Kidney tubule cell (primary cell): ENCODE results near the gene FGD6.
"Not testable (repeated sequence)": the region's sequence is repeated elsewhere in the genome, so short reads cannot be mapped to it uniquely, and the experiment has no call there.

Experiments
- DNase-seq: peaks from one replicate; pipeline ENCODE4 v3.0.0-alpha.2; 2018; ENCODE audit warnings: low spot score

FGD6 gene

DNA sequence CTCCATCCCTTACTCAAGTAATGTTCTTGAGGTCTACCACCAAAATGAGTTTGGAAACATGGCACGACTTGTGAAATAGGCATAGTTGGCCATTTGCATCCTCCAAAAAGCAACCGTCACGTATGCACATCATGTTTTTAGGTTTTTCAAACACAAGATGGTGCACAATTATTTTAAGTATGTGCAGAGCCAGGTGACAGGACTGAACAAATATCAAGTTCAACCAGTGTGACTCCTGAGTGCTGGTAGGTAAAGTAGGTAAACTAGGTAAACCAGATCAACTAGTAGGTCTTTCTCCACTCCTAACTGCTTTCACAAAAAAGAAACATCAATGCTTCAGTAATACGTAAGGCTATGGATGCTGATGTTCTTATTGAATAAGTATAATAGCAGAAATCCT is 39.1 kb downstream of the FGD6 start:
- DNase-seq = no peak

GRCh38 chr12:95177201-95177768 is 40.0 kb downstream of the FGD6 start:
- no peak for DNase-seq

GRCh38 chr12:95173392-95174251 is 43.6 kb downstream of the FGD6 start:
- DNase-seq = peak; percentile 93

GRCh38 chr12:95169368-95169767 is 47.9 kb downstream of the FGD6 start:
- DNase-seq = peak; percentile 95

DNA sequence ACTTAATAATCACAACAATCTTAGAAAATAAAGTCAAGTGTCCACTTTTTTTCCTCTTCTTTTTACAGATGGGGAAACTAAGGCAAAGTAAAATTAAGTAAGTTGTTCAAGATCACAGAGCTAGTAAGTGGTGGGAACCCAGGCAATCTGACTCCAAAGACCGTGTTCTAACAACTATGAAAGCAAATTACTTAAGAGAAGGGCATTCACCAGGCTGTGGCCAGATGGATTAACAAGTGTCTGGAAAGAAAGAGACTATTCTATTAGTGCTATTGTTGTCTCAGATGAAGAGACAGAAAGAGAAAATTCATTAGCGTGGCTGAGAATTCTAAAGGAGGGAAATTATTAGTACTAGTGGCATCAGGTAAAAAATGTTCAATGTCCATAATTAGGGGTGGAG is 48.5 kb downstream of the FGD6 start:
- DNase-seq = no peak

DNA sequence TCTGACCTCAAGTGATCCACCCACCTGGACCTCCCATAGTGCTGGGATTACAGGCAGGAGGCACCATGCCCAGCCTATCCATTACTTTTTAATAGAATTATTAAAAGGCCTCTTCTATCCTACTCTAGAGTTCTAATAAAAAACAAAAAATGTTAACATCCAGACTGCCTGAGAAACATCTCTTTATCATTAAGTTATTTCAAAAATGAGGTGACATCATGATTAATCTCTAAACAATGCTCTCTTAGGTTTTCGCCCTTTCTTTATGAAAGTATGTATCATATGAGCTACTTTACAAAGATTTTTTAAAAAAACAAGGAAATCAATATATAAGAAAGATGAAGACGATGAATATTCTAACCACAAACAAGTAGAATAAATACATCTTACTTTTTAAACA is 52.6 kb downstream of the FGD6 start:
- DNase-seq = peak; percentile 25

DNA sequence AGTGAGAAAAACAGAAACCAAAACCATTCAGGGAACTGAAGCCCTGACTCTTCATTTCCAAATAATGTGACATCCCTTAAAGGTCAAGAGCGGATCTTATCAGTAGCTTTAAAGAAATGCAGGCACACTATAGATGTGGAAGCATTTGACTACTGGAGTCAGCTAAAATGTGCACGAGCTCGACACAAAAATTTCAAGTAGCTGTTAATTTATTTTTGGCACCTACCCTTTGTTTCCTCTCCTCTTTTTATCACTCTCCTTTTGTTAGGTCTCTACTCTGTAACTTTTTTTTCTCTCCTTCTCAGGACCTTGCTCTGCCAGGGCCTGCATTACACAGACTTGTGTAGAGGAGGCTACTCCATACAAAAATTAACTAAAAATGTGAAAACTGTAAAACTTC is 58.3 kb downstream of the FGD6 start:
- no peak for DNase-seq

DNA sequence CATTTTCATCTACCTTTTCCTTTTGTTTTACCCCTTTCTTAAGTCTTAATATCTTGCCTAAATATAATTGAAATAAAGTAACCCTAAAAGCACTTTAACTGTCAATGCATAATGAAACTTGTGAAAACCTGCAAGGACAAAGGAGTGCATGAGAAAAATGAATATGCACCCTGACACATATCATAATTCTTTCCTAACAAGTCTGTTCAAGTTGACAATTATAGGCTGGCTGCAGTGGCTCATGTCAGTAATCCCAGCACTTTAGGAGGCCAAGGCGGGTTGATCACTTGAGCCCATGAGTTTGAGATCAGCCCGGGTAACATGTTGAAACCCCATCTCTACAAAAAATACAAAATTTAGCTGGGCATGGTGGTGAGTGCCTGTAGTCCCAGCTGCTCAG is 65.4 kb downstream of the FGD6 start:
- no peak for DNase-seq

- no peak for DNase-seq
Measured at GRCh38 chr12:95151406-95151805, 65.9 kb downstream of the FGD6 start.

- DNase-seq = no peak
Measured at GRCh38 chr12:95150501-95150900, 66.8 kb downstream of the FGD6 start.

DNA sequence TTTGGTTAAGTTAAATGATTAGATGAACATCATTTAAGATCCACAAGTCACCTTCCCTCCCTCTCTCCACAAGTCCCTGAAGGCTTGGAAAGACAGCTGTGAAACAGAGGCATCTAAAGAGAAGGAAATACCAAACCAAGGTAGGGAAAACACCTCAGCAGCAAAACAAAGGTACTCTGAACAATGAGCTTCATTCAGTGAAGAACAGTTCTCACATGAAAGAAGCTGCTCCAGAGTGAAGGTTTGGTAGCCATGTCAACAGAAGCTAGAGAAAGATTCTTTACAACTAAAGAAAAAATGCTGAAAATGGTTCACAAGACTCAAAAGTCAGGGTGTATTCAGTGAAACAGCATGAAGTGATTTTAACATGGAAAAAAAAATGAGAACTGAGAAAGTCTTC is 69.4 kb downstream of the FGD6 start:
- peak; percentile 26 for DNase-seq

DNA sequence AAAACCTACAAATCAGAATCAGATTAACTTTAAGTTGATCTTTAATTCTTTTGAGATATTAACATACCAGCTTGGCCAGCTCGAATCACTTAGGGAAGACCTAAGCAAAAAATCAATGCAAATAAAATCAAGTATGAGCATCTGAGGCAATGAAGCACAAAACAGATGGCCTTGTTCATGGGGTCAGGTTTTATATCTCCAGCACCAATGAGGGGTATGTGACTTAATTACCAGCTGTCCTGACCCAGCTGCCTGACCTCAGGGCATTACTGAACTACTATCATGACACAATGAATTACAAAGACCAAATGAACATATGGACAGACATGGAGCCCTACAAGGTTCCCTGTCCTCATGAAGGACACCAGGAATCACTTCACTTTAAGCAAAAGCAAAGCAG is 70.5 kb downstream of the FGD6 start:
- no peak for DNase-seq

DNA sequence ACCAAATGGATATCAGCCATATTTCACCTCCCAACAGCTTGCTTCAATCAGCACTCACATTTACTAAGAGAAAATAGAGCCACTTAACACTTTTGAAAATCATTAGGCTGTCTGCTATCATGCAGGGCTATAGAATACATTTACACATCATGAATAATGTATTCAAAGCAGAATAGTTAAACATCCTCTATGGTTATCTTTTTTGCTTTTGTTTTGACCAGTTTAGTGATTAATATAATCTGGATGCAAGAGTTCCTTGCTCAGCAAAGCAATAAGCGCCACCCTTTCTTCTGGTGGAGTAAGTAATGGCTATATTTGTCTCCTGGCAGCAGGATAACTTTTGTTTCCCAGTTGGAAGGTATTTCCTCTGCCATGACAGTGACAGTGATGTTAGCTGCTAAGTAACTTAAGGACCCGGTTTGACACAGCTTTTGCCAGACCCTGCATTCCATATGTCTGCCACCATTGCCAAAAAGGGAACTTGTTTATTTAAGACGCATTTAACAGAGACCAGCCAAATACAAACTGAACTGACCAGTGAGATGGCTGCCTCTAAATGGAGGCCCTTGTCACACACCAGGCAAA is 73.6 kb downstream of the FGD6 start:
- DNase-seq = no peak

GRCh38 chr12:95142431-95143151 is 74.7 kb downstream of the FGD6 start:
- DNase-seq = no peak

DNA sequence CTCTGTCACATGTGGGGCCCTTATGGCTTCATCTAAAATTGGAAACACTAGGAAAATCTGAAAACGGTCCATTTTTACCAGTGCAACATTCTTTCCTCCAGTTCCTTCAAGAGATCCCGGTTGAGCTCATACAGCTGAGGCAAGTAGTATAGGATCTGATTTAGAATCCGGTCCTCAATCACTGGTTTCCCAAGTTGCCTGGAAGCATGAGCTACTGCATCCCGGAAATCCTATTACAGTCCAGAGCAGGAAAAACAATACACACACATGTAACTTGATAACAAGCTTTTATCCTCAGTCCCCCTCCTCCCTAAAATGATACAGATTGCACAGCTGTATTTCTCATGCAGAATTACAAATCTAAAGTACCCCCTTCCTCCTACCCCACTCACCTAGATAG is 76.0 kb downstream of the FGD6 start:
- DNase-seq = no peak

- not testable (repeated sequence) for DNase-seq
Measured at GRCh38 chr12:95138031-95138430, 79.2 kb downstream of the FGD6 start.

- peak; percentile 36 for DNase-seq
Measured at GRCh38 chr12:95136598-95136997, 80.7 kb downstream of the FGD6 start.

GRCh38 chr12:95134085-95134484 is 83.2 kb downstream of the FGD6 start:
- no peak for DNase-seq

DNA sequence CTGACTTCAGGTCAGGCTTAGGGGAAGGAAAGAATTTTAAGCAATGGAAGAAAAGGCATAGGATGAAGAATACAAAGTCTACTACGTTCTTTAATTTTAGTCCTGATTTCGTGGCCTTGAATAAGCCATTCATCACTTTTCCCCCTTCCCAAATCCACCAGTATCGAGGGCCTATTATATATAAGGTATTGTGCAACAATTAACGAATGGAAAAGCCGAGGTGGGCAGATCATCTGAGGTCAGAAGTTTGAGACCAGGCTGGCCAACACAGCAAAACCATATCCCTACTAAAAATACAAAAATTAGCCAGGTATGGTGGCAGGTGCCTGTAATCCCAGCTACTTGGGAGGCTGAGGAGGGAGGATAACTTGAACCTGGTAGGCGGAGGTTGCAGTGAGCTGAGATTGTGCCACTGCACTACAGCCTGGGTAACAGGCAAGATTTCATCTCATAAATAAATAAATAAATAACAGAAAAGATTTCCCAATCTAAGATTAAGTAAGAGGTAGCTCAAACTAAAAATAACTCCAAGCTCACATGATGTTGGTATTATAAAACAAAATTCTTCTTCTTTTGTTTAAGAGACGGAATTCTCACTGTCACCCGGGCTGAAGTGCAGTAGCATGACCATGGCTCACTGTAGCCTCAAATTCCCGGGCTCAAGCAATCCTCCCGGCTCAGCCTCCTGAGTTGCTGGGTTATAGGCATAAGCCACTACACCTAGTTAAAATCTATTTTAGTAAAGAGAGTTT is 85.5 kb downstream of the FGD6 start:
- no peak for DNase-seq

DNA sequence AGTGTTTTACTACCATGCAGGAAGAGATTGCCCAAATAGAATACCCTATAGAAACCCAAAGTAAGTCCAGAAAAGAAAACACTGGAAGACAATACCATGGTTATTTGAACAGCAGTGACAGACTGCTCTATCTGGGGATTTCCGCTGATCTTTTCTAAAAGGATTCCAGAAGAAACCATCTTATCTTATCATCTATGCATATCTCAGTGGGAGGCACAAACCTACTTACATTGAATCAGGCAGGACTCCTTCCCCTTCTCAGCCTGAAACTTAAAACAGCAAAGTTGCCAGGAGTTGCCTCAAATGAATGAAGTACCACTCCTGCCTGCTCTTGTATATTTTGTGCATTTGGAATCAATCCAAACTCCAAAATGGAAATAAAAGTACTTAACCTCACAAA is 87.2 kb downstream of the FGD6 start:
- DNase-seq = peak; percentile 23

DNA sequence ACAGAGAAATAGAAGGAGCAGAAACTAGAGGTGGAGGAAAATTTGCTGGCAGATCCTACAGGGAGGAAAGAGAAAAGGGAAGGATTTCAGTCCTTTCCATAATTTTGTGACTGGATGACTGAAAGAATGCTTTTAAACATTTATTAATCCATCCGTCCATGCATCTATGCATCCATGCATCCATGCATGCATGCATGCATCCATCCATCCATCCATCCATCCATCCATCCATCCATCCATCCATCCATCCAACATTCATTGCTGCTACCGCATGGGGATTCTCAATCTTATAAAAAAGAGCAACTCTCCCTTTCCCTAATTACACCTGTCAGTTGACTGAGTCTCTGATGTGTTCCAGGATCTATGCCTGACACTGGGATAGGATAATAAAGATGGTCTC is 88.2 kb downstream of the FGD6 start:
- DNase-seq = no peak

GRCh38 chr12:95126736-95127135 is 90.5 kb downstream of the FGD6 start:
- no peak for DNase-seq
